Pancreas (tissue), 10 donors: ENCODE data around the gene ELOVL1. TPM values are rescaled to one million over a fixed set of nuclear protein-coding genes. Genes with fewer than 3 reads are reported as not detected.

Experiments used
- ATAC-seq, 4 donors: fragments of 200-7000 bp; cut with Tn5 transposase; one replicate each; pipeline versions ENCODE4 v1.8.0 to v1.9.1; 2020; ENCODE audit warnings: mild to moderate bottlenecking in 4 of 4, moderate library complexity in 4 of 4
- DNase-seq, 6 donors: peaks; one replicate each; pipeline ENCODE4 v3.0.0-alpha.2; 2020
- FAIRE-seq: peaks from 2 replicates; lab custom pipeline; 2012; peaks lifted over from hg19 to GRCh38; lab: Jason Lieb, UNC
- H3K27ac ChIP-seq, 4 donors: fragments of 200-600 bp; sonication (generic); 1 replicate in 3 of 4; 2 replicates in 1 of 4; pipeline versions ENCODE4 v1.5.0 to v1.8.0; 2020
- H3K27me3 ChIP-seq, 4 donors: fragments of 200-600 bp; one replicate each; pipeline ENCODE4 v1.8.0; 2021
- H3K36me3 ChIP-seq, 3 donors: fragments of 200-600 bp; sonication (generic) in 1 of 3; one replicate each; pipeline versions ENCODE4 v1.5.0 to v1.8.0; 2020 to 2021
- H3K4me1 ChIP-seq, 3 donors: fragments of 200-600 bp; one replicate each; pipeline ENCODE4 v1.8.0; 2021
- H3K4me3 ChIP-seq, 4 donors: fragments of 200-600 bp; sonication (generic) in 2 of 4; one replicate each; pipeline versions ENCODE4 v1.5.0 to v1.8.0; 2020 to 2021
- H3K9me3 ChIP-seq, 4 donors: fragments of 200-600 bp; one replicate each; pipeline ENCODE4 v1.8.0; 2021
- CTCF ChIP-seq, 4 donors: fragments of 200-600 bp; sonication (generic) in 3 of 4; IDR thresholded peaks; one replicate each; pipeline versions ENCODE4 v1.5.0 to v1.8.0; 2021; ENCODE audit warnings: antibody characterized with exemption in 4 of 4
- WGBS, 2 donors: extraction: QIAGEN DNeasy Blood & Tissue Kit; methylation state at CpG; one replicate each; pipeline ENCODE4 v1.1.7; 2013; 5-methylcytosine and 5-hydroxymethylcytosine counted together
- intact Hi-C, 3 donors: fragments of 100-400 bp; cut with DNase I; formaldehyde crosslinking; loops; one replicate each; pipeline versions ENCODE4 v1.11.1 to v1.14.2; 2022
- polyA plus RNA-seq, 2 donors: library from polyadenylated mRNA; stranded (reverse); fragments of 200-250 nt; gene quantifications; one replicate each; pipeline ENCODE4 v1.2.3, GENCODE V29; 2013
- total RNA-seq, 6 donors: library from RNA; stranded (reverse); fragmentation: NEBNext Ultra II Directional in 4 of 6; extraction: Animal tissue kit (Norgen Biotek cat#: 25700) in 4 of 6; gene quantifications; one replicate each; pipeline versions ENCODE4 v1.2.1 to v1.2.4, GENCODE V29; 2021 to 2023
- donor health status: healthy with polysubstance abuse.
- donor health status: DM: no; HTN: no; CAD: no; lungs with moderate emphysema.
- donor health status: DM: no; HTN: no; CAD: no.
- donor health status: control.
- donor health status: control.
- donor health status: Bipolar disorder and iron deficiency.
- donor health status: DM: yes; HTN: yes; CAD: no.
- donor health status: DM: no; HTN: no; CAD: no.
- donor health status: DM: no; HTN: no; CAD: no.
- donor health status: DM: yes; HTN: yes; CAD: no.

ELOVL1 gene
- total and polyA plus RNA-seq, 8 donors, result 22.8 to 44.9 (median 31.6) TPM

- intact Hi-C loops, result no loop called here
- ATAC-seq (no peak), DNase-seq (peak in 1 of 6 donors; percentile 43), FAIRE-seq (no peak)
- Histone ChIP-seq H3K4me1 (no peaks in the 10 kb centered on the region), H3K9me3 (no peaks in the 10 kb centered on the region), H3K27ac (no peak overlapping the region), H3K27me3 (no peaks in the 10 kb centered on the region), H3K4me3 (no peak overlapping the region), H3K36me3 (no peaks in the 10 kb centered on the region)
- 88 to 89% methylated on average over 15 of the region's 15 CpGs for WGBS, 2 donors
- no peak for TF ChIP-seq CTCF (IDR thresholded peaks at IDR 0.05)
These were observed 49.9 kb downstream of the ELOVL1 start for GRCh38 chr1:43317817-43318471.

GRCh38 chr1:43316738-43317520 is 50.9 kb downstream of the ELOVL1 start:
- H3K27me3 ChIP-seq, result no peaks in the 10 kb centered on the region
- no peak for TF ChIP-seq CTCF (IDR thresholded peaks at IDR 0.05)
- no peak overlapping the region for H3K27ac ChIP-seq
- FAIRE-seq, result no peak
- no peaks in the 10 kb centered on the region for H3K36me3 ChIP-seq
- peak in 1 of 6 donors; percentile 43 for DNase-seq
- no peaks in the 10 kb centered on the region for H3K9me3 ChIP-seq
- no peaks in the 10 kb centered on the region for H3K4me1 ChIP-seq
- ATAC-seq, result no peak
- WGBS, 2 donors, result 80 to 86% methylated on average over 16 of the region's 16 CpGs
- intact Hi-C loops, result no loop called here
- H3K4me3 ChIP-seq, result no peak overlapping the region

GRCh38 chr1:43315963-43316737 is 51.7 kb downstream of the ELOVL1 start:
- Histone ChIP-seq H3K27me3 (no peaks in the 10 kb centered on the region), H3K9me3 (no peaks in the 10 kb centered on the region), H3K36me3 (no peaks in the 10 kb centered on the region), H3K4me3 (no peak overlapping the region), H3K27ac (no peak overlapping the region), H3K4me1 (no peaks in the 10 kb centered on the region)
- ATAC-seq (no peak), FAIRE-seq (no peak), DNase-seq (peak in 1 of 6 donors; percentile 14)
- no peak for TF ChIP-seq CTCF (IDR thresholded peaks at IDR 0.05)
- intact Hi-C loops, result no loop called here
- 82 to 93% methylated on average over 10 of the region's 10 CpGs for WGBS, 2 donors

GRCh38 chr1:43315481-43315880 is 52.3 kb downstream of the ELOVL1 start:
- Histone ChIP-seq H3K27ac (no peak overlapping the region), H3K4me3 (no peak overlapping the region), H3K27me3 (no peaks in the 10 kb centered on the region), H3K36me3 (no peaks in the 10 kb centered on the region), H3K4me1 (no peaks in the 10 kb centered on the region), H3K9me3 (no peaks in the 10 kb centered on the region)
- TF ChIP-seq CTCF (IDR thresholded peaks at IDR 0.05), result no peak
- FAIRE-seq (no peak), ATAC-seq (no peak), DNase-seq (peak in 1 of 6 donors; percentile 4)
- intact Hi-C loops, result no loop called here
- 69 to 85% methylated on average over 3 of the region's 3 CpGs for WGBS, 2 donors
